Heart left ventricle (tissue), 16 donors: ENCODE results near the gene LDHD. TPM values are rescaled to one million over a fixed set of nuclear protein-coding genes. Genes with fewer than 3 reads are reported as not detected.

ENCODE experiments used
- ATAC-seq, 4 donors: fragments of 200-7000 bp; cut with Tn5 transposase; one replicate each; pipeline ENCODE4 v1.9.1; 2020 to 2022; ENCODE audit warnings: moderate library complexity in 4 of 4, mild to moderate bottlenecking in 3 of 4, moderate number of reproducible peaks in 1 of 4
- DNase-seq, 5 donors: peaks; one replicate each; pipeline ENCODE4 v3.0.0-alpha.2; 2020
- H3K27ac ChIP-seq, 12 donors: fragments of 200-600 bp; sonication (generic) in 4 of 12; one replicate each; pipeline versions ENCODE4 v1.5.0 to v1.8.0; 2016 to 2022; ENCODE audit warnings: mild to moderate bottlenecking in 2 of 12
- H3K27me3 ChIP-seq, 9 donors: fragments of 200-600 bp; sonication (generic) in 2 of 9; one replicate each; pipeline versions ENCODE4 v1.5.1 to v1.8.0; 2016 to 2022; ENCODE audit warnings: mild to moderate bottlenecking in 3 of 9
- H3K36me3 ChIP-seq, 9 donors: fragments of 200-600 bp; sonication (generic) in 2 of 9; one replicate each; pipeline versions ENCODE4 v1.5.0 to v1.8.0; 2018 to 2022; ENCODE audit warnings: mild to moderate bottlenecking in 2 of 9
- H3K4me1 ChIP-seq, 12 donors: fragments of 200-600 bp; sonication (generic) in 4 of 12; one replicate each; pipeline versions ENCODE4 v1.5.0 to v1.8.0; 2016 to 2022; ENCODE audit warnings: mild to moderate bottlenecking in 3 of 12
- H3K4me3 ChIP-seq, 12 donors: fragments of 200-600 bp; sonication (generic) in 4 of 12; one replicate each; pipeline versions ENCODE4 v1.5.0 to v1.8.0; 2017 to 2022; ENCODE audit warnings: mild to moderate bottlenecking in 9 of 12, moderate library complexity in 4 of 12
- H3K9me3 ChIP-seq, 12 donors: fragments of 200-600 bp; sonication (generic) in 4 of 12; one replicate each; pipeline versions ENCODE4 v1.5.0 to v1.8.0; 2016 to 2022; ENCODE audit warnings: mild to moderate bottlenecking in 1 of 12
- POLR2A ChIP-seq, 2 donors: fragments of 450-650 bp; IDR thresholded peaks; one replicate each; pipeline ENCODE4 v1.6.1; 2017; ENCODE audit warnings: antibody characterized with exemption in 2 of 2, mild to moderate bottlenecking in 2 of 2, moderate library complexity in 2 of 2
- WGBS, 4 donors: extraction: QIAGEN DNeasy Blood & Tissue Kit in 2 of 4; methylation state at CpG; one replicate each; pipeline versions ENCODE4 v1.1.5 to v1.1.7; 2013 to 2018; 5-methylcytosine and 5-hydroxymethylcytosine counted together
- intact Hi-C, 10 donors: fragments of 100-400 bp; cut with DNase I; formaldehyde crosslinking; loops; one replicate each; pipeline versions ENCODE4 v1.11.1 to v1.14.2; 2022
- polyA plus RNA-seq, 2 donors: library from polyadenylated mRNA; stranded (reverse); fragments of 200-250 nt; gene quantifications; one replicate each; pipeline ENCODE4 v1.2.3, GENCODE V29; 2013
- total RNA-seq, 9 donors: library from RNA; depleted of rRNA in 2 of 9; stranded (reverse); fragments of >200 nt in 2 of 9; fragmentation: NEBNext Ultra II Directional in 3 of 9; extraction: Animal tissue kit (Norgen Biotek cat#: 25700) in 3 of 9; gene quantifications; one replicate each; pipeline versions ENCODE4 v1.1.0 to v1.2.4, GENCODE V29; 2016 to 2023
- TF ChIP-seq, protein P1 (sequence below), 12 donors: fragments of 200-600 bp; sonication (generic) in 4 of 12; IDR thresholded peaks; one replicate each; pipeline versions ENCODE4 v1.5.0 to v1.8.0; 2018 to 2022; ENCODE audit warnings: antibody characterized with exemption in 12 of 12, mild to moderate bottlenecking in 5 of 12
- donor health status: ischemic (EF 13 %, LVEDD 7.1; RV severe dilation, severe dysfunction).
- donor health status: healthy with polysubstance abuse.
- donor health status: DM: no; HTN: yes; CAD: no.
- donor health status: DM: no; HTN: no; CAD: no.
- donor health status: ischemic (EF 25% LVEDD 6.9; RV normal size, moderate dysfunction).
- donor health status: ischemic (EF 25% LVEDD 5.7; RV mildly dilated, moderate dysfunction).
- donor health status: healthy.
- donor health status: DM: yes; HTN: yes; CAD: no.
- donor health status: ischemic (EF 35%, LVEDD 5.7; RV mildly dilated, moderate dysfunction).
- donor health status: nonischemic (EF 11% LVEDD 7.7; RV severe dilation, severe dysfunction).
- donor health status: DM: yes; HTN: yes; CAD: no.
- donor health status: PGD.
- donor health status: ischemic (EF 29% LVEDD 5.4; RV normal size, mild dysfunction).
- donor health status: nonischemic (EF 23%, LVEDD 6.1; RV moderate dilation, normal function).

The LDHD gene
- total and polyA plus RNA-seq, 11 donors = 49.0 to 185 (median 90.6) TPM

DNA sequence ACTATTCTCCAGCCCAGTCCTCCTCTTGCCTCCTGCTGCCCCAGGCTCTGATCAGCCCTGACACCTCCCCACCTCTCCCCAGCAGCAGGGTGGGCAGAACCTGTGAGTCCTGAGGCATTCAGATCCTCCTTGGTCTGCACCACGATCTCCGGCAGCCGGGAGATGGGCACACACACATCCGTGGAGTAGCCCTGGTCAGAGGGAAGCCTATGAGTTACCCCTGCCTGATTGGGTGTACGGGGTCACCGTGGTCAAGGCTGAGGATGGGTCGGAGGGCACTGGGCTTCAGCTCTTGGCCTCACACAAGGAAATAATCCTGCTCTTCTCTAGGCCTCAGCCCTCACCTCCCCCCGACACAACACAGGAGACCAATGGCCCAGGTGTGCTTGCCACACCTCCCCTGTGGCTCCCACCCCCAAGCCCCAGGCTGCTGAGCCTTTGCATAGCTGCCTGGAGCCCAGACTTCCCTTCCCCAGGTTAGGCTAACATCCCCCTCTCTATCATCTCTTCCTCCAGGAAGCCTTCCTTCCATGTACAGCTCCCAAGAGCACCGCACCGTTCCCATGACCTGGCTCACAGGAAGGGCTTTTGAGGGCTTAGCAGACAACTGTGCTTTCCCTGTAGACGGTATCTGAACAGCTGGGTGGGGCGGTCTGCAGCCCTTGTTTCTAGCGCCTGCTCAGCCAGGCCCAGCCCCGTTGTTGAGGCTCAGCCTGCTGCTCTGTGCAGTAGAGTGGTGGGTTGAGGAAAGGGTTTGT is 3.7 kb downstream of the LDHD start:
- DNase-seq (no peak), ATAC-seq (no peak)
- Histone ChIP-seq H3K4me3 (no peak overlapping the region), H3K9me3 (no peaks in the 10 kb centered on the region), H3K27me3 (peaks cover 0 to 8% (median 0%) of the 10 kb centered on the region in 9 donors), H3K36me3 (peaks cover 0 to 9% (median 0%) of the 10 kb centered on the region in 9 donors), H3K4me1 (peaks cover 6 to 86% (median 53%) of the 10 kb centered on the region in 12 donors), H3K27ac (peak overlapping the region; percentile 9 to 98 (median 89))
- WGBS, 4 donors = 53 to 64% (median 58%) methylated on average over 13 to 14 of the region's 14 CpGs
- intact Hi-C loops = loop anchor here in 7 of 10 donors (5.0 to 10.0 kb wide), 5 partner anchors 208 to 398 kb away; no protein-coding TSS in a partner anchor
- TF ChIP-seq, protein P1, sequence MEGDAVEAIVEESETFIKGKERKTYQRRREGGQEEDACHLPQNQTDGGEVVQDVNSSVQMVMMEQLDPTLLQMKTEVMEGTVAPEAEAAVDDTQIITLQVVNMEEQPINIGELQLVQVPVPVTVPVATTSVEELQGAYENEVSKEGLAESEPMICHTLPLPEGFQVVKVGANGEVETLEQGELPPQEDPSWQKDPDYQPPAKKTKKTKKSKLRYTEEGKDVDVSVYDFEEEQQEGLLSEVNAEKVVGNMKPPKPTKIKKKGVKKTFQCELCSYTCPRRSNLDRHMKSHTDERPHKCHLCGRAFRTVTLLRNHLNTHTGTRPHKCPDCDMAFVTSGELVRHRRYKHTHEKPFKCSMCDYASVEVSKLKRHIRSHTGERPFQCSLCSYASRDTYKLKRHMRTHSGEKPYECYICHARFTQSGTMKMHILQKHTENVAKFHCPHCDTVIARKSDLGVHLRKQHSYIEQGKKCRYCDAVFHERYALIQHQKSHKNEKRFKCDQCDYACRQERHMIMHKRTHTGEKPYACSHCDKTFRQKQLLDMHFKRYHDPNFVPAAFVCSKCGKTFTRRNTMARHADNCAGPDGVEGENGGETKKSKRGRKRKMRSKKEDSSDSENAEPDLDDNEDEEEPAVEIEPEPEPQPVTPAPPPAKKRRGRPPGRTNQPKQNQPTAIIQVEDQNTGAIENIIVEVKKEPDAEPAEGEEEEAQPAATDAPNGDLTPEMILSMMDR (IDR thresholded peaks at IDR 0.05) = no peak
- TF ChIP-seq POLR2A (IDR thresholded peaks at IDR 0.05) = no peak

DNA sequence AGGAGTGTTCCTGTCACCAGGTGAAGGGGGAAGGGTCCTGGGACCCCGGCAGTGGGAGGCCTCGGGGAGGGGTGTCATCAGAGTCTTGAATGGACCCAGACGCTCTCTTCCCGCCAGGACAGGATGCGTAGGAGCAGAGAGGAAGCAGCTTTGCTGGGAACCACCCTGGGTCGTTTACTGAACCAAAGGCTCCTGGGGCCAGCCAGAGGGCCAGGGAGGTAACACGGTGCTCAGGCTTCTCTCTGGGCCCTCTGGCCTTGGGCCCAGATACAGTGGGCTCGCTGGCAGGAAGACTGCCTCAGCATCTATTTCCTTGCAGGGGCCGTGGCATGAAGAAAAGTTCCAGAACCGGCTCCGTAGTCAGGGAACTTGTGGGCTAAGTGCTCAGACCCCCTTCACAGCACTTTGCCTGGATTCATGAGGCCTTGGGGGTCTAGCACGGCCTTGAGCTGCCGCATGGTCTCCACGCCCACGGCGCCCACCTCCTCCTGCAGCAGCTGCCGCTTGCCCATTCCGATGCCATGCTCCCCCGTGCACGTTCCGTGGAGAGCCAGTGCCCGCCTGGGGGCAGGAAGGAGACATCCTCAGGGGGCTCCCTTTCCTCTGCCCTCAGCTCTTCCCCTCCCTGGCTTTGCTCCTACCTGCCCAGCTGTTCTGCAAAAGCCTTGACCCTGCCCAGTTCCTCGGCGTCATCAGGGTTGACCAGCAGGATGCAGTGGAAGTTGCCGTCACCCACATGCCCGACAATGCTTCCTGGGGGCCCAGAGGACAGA is 4.4 kb downstream of the LDHD start:
- H3K4me3 ChIP-seq = peak overlapping the region in 2 of 12 donors; percentile 0 to 6
- peak in 1 of 4 donors; percentile 37 for ATAC-seq
- peak; percentile 58 to 69 (median 66) for DNase-seq
- intact Hi-C loops = loop anchor here (1.0 to 10.0 kb wide), 9 partner anchors 25 to 397 kb away; partner anchors contain the start of genes ZNRF1 (in 3 of the 10) and ZFP1 (in 1 of the 10)
- peaks cover 0 to 9% (median 0%) of the 10 kb centered on the region in 9 donors for H3K36me3 ChIP-seq
- H3K27me3 ChIP-seq = peaks cover 0 to 8% (median 0%) of the 10 kb centered on the region in 9 donors
- H3K9me3 ChIP-seq = no peaks in the 10 kb centered on the region
- H3K4me1 ChIP-seq = peaks cover 6 to 91% (median 53%) of the 10 kb centered on the region in 12 donors
- 33 to 44% (median 38%) methylated on average over 19 to 26 of the region's 26 CpGs for WGBS, 4 donors
- peak overlapping the region; percentile 9 to 98 (median 89) for H3K27ac ChIP-seq
- TF ChIP-seq POLR2A (IDR thresholded peaks at IDR 0.05) = no peak
- TF ChIP-seq, protein P1 (IDR thresholded peaks at IDR 0.05) = no peak

DNA sequence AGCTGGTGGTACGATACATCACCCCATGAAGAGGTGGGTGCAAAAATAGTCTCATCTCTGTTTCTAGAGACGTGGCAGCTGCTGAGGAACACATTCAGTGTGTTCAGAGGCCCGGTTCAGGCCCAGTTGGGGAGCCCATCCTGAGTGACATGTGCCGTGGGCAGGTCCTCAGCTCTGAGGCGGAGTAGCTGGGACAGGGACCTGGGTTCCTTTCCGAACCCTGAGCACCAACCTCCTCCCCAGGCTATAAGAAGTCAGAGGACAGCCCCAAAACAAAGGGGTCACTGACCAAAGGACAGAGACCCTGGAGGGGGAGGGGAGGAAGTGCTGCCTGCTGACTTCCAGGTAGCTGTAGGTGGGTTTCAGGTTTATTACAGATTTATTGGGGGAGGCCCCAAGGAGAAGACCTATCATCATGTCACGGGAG is 5.1 kb downstream of the LDHD start:
- Histone ChIP-seq H3K4me1 (peaks cover 6 to 91% (median 53%) of the 10 kb centered on the region in 12 donors), H3K36me3 (peaks cover 0 to 9% (median 0%) of the 10 kb centered on the region in 9 donors), H3K9me3 (no peaks in the 10 kb centered on the region), H3K4me3 (peak overlapping the region in 3 of 12 donors; percentile 0 to 40 (median 22)), H3K27me3 (peaks cover 0 to 8% (median 0%) of the 10 kb centered on the region in 9 donors), H3K27ac (peak overlapping the region in 11 of 12 donors; percentile 77 to 98 (median 91))
- ATAC-seq (peak in 1 of 4 donors; percentile 2), DNase-seq (no peak)
- WGBS, 4 donors = 13 to 35% (median 29%) methylated on average over 4 to 7 of the region's 7 CpGs
- TF ChIP-seq, protein P1 (IDR thresholded peaks at IDR 0.05) = peak in 1 of 12 donors; percentile 24
- no peak for TF ChIP-seq POLR2A (IDR thresholded peaks at IDR 0.05)
- intact Hi-C loops = loop anchor here (1.0 to 10.0 kb wide), 9 partner anchors 24 to 397 kb away; partner anchors contain the start of genes ZNRF1 (in 3 of the 10) and ZFP1 (in 1 of the 10)
